Fibroblast of mammary gland (primary cell): ENCODE results near the gene TSKU.
"Not testable (repeated sequence)": the region's sequence is repeated elsewhere in the genome, so short reads cannot be mapped to it uniquely, and the experiment has no call there.

Experiments used
- DNase-seq: peaks from one replicate; pipeline ENCODE4 v3.0.0-alpha.2; 2010; ENCODE audit warnings: low read depth
- H3K4me3 ChIP-seq: 2 replicates; pipeline ENCODE4 v1.5.1; 2011; ENCODE audit warnings: low read depth, mild to moderate bottlenecking, low read length, moderate library complexity; ENCODE audit not compliant: control insufficient read depth
- CTCF ChIP-seq: conservative IDR thresholded peaks from 2 replicates; pipeline ENCODE4 v1.5.1; 2011; ENCODE audit warnings: low read depth, low read length, inconsistent platforms; ENCODE audit not compliant: control insufficient read depth, insufficient read depth

Gene TSKU

GRCh38 chr11:76824083-76824939 lies 41.2 kb downstream of the TSKU start:
- H3K4me3 ChIP-seq, result no peak overlapping the region
- DNase-seq, result peak; percentile 40
- TF ChIP-seq CTCF, result no peak

- no peak for TF ChIP-seq CTCF
- DNase-seq, result peak; percentile 76
- H3K4me3 ChIP-seq, result no peak overlapping the region
Observed at GRCh38 chr11:76824980-76825725, 42.0 kb downstream of the TSKU start.

GRCh38 chr11:76825726-76826396 lies 42.7 kb downstream of the TSKU start:
- DNase-seq, result no peak
- H3K4me3 ChIP-seq, result no peak overlapping the region
- no peak for TF ChIP-seq CTCF

- not testable (repeated sequence) for H3K4me3 ChIP-seq
Observed at GRCh38 chr11:76826508-76826907, 43.4 kb downstream of the TSKU start.

GRCh38 chr11:76827005-76827404 lies 43.8 kb downstream of the TSKU start:
- not testable (repeated sequence) for DNase-seq, H3K4me3 ChIP-seq

More at GRCh38 chr11:76826508-76826907, 43.4 kb downstream of the TSKU start:
- not testable (repeated sequence) for DNase-seq

GRCh38 chr11:76830639-76831327 lies 47.6 kb downstream of the TSKU start:
- no peak for TF ChIP-seq CTCF
- no peak overlapping the region for H3K4me3 ChIP-seq
- DNase-seq, result peak; percentile 63

- no peak for DNase-seq
- TF ChIP-seq CTCF, result no peak
Observed at GRCh38 chr11:76831686-76832310, 48.6 kb downstream of the TSKU start.

More at GRCh38 chr11:76831686-76832310, 48.6 kb downstream of the TSKU start:
- no peak overlapping the region for H3K4me3 ChIP-seq
